ENCODE results near the gene MAGI1.

MAGI1 gene

DNA sequence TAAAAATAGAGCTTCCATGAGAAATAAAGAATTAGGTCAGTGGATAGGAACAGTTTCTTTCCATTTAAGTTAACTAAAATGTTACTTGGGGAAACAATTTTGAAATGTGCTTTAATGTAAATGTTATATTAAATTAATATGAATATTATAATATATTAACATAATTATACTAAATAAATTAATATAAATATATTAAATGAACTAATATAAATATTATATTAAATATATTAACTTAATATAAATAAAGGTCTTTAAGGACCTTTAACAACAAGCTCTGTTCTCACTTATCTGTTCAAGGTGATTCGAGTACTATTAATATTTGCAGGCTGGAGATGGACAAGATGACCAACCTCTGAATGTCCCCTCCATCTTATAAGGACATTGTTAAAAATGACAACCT, 100.6 kb downstream of the MAGI1 start:
- no peak for DNase-seq (ENCODE audit: low read depth)
- H3K4me3 ChIP-seq (ENCODE audit: low read depth, low read length): no peak overlapping the region
- TF ChIP-seq, protein P1, sequence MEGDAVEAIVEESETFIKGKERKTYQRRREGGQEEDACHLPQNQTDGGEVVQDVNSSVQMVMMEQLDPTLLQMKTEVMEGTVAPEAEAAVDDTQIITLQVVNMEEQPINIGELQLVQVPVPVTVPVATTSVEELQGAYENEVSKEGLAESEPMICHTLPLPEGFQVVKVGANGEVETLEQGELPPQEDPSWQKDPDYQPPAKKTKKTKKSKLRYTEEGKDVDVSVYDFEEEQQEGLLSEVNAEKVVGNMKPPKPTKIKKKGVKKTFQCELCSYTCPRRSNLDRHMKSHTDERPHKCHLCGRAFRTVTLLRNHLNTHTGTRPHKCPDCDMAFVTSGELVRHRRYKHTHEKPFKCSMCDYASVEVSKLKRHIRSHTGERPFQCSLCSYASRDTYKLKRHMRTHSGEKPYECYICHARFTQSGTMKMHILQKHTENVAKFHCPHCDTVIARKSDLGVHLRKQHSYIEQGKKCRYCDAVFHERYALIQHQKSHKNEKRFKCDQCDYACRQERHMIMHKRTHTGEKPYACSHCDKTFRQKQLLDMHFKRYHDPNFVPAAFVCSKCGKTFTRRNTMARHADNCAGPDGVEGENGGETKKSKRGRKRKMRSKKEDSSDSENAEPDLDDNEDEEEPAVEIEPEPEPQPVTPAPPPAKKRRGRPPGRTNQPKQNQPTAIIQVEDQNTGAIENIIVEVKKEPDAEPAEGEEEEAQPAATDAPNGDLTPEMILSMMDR (conservative IDR thresholded peaks at IDR 0.05; ENCODE audit: low read depth, low read length): no peak

DNA sequence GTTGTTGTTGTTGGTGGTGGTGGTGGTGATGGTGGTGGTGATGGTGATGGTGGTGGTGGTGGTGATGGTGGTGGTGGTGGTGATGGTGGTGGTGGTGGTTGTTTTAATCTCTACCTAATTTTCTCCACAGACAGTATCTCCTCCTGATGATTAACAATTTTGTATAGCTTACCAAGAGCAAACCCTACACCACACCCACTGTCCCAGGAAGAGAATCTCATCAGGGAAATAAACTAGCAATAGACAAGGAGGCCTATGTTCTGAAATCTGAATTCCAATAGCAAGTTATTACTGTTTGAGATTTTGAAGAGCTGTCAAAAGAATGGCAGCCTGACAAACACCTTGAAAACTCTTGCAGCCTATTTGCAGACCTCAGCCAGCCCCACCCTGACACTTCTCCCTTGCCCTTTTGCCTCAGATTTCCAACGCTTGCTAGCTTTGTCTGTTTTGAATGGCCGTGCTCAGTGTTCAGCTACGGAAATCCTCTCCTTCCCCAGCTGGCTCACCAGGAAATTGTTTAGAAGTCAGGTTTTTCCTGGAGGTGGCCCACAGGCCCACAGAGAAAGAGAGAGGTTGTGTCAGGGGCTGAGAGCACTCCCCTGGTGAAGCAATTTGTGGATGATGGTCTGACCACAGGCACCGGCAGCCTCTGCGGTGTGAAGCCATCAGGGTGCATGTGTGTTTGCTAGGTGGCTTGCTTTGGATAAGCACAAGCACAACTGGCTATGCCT, 101.6 kb downstream of the MAGI1 start:
- H3K4me3 ChIP-seq (ENCODE audit: low read depth, low read length): no peak overlapping the region
- TF ChIP-seq, protein P1 (conservative IDR thresholded peaks at IDR 0.05; ENCODE audit: low read depth, low read length): no peak
- DNase-seq (ENCODE audit: low read depth): no peak

DNA sequence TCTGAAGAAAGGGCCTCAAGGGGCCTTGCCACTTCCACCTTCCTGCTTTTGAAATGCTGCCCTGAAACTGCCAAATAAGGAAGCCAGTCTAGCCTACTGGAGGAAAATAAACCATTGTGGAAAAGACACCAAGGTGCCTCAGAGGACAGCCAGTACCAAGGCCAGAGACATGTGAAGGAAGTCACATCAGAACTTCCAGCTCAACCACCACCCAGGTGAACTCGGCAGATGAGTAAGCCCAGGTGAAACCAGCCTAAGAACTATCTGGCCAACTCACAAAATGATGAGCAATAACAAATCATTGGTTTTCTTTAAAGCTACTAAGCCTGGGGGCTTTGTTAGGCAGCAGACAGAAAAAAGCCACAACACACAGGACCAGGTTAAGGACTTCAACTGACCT, 103.0 kb downstream of the MAGI1 start:
- TF ChIP-seq, protein P1 (conservative IDR thresholded peaks at IDR 0.05; ENCODE audit: low read depth, low read length): no peak
- no peak overlapping the region for H3K4me3 ChIP-seq (ENCODE audit: low read depth, low read length)
- DNase-seq (ENCODE audit: low read depth): no peak

DNA sequence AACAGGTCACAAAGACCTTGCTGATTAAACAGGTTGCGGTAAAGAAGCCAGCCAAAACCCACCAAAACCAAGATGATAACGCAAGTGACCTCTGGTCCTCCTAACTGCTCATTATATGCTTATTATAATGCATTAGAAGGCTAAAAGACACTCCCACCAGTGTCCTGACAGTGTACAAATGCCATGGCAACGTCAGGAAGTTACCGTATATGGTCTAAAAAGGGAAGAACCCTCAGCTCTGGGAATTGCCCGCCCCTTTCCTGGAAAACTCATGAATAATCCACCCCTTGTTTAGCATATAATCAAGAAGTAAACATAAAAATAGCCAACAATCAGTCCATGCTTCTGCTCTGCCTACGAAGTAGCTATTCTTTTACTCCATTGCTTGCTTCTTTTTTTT, 108.1 kb downstream of the MAGI1 start:
- TF ChIP-seq, protein P1 (conservative IDR thresholded peaks at IDR 0.05; ENCODE audit: low read depth, low read length): no peak
- no peak overlapping the region for H3K4me3 ChIP-seq (ENCODE audit: low read depth, low read length)

DNA sequence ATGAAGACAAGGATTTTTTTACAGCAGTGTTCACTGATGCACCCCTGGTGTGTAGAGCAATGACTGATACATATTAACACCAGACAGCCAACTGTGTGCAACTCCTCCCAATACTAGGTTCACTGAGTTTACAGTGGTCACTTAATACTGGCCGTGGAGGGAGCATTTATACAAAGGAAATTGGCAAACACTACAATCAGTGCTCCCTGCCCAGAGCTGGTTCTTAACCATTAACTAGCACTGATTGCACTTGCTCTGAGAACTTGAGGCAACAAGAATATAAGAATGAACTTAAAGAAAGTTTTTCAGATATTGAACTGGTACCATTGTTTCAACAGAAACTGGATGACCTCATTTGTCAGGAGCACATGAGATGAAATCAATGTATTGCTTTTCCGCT, 110.6 kb downstream of the MAGI1 start:
- no peak for DNase-seq (ENCODE audit: low read depth)
- TF ChIP-seq, protein P1 (conservative IDR thresholded peaks at IDR 0.05; ENCODE audit: low read depth, low read length): no peak
- no peak overlapping the region for H3K4me3 ChIP-seq (ENCODE audit: low read depth, low read length)

More for the DNA sequence above, 108.1 kb downstream of the MAGI1 start:
- no peak for DNase-seq (ENCODE audit: low read depth)

DNA sequence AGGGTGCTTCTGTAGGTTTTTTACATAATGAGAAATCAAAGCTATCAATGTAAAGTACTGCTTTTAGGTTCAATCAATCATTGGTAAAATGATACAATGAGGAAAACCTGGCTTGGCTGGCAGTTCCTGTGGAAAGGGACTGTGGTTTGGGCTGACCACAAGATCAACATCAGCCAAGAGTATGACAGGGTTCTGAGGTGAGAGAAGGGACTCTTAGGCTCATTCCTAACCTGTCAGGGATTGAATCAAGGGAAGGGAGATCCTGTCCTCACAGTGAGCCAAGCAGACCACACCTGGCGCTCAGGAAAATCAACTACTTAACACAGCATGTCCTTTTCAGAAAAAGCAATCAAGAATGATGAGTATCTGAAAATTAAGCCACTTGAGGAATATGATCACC, 111.1 kb downstream of the MAGI1 start:
- DNase-seq (ENCODE audit: low read depth): peak; percentile 8
- no peak overlapping the region for H3K4me3 ChIP-seq (ENCODE audit: low read depth, low read length)
- TF ChIP-seq, protein P1 (conservative IDR thresholded peaks at IDR 0.05; ENCODE audit: low read depth, low read length): no peak

All from choroid plexus epithelial cell (primary cell).